ENCODE data around the gene MSI1.

Gene MSI1

GRCh38 chr12:120321382-120322202, 47.4 kb downstream of the MSI1 start:
- TF ChIP-seq CTCF (IDR thresholded peaks at IDR 0.05; ENCODE audit: low read depth, low read length), result no peak
- no peaks in the 10 kb centered on the region for H3K27me3 ChIP-seq (ENCODE audit: insufficient read depth, low read depth, severe bottlenecking)
- no peaks in the 10 kb centered on the region for H3K9me3 ChIP-seq (ENCODE audit: severe bottlenecking)
- no peaks in the 10 kb centered on the region for H3K36me3 ChIP-seq
- H3K27ac ChIP-seq, result peak overlapping the region; percentile 44
- peak; percentile 84 for DNase-seq
- H3K4me3 ChIP-seq (ENCODE audit: low read depth, low read length), result peak overlapping the region; percentile 24; the same call in 1 of the 2 replicates

GRCh38 chr12:120317224-120318105, 51.5 kb downstream of the MSI1 start:
- Histone ChIP-seq H3K4me3 (ENCODE audit: low read depth, low read length) (peak overlapping the region; percentile 49), H3K27ac (peak overlapping the region; percentile 74), H3K9me3 (ENCODE audit: severe bottlenecking) (no peaks in the 10 kb centered on the region), H3K27me3 (ENCODE audit: insufficient read depth, low read depth, severe bottlenecking) (no peaks in the 10 kb centered on the region), H3K36me3 (no peaks in the 10 kb centered on the region)
- peak; percentile 69 for TF ChIP-seq CTCF (IDR thresholded peaks at IDR 0.05; ENCODE audit: low read depth, low read length)
- peak; percentile 99 for DNase-seq

GRCh38 chr12:120316798-120317223, 52.2 kb downstream of the MSI1 start:
- H3K27ac ChIP-seq, result peak overlapping the region; percentile 74
- no peak for TF ChIP-seq CTCF (IDR thresholded peaks at IDR 0.05; ENCODE audit: low read depth, low read length)
- H3K9me3 ChIP-seq (ENCODE audit: severe bottlenecking), result no peaks in the 10 kb centered on the region
- H3K36me3 ChIP-seq, result no peaks in the 10 kb centered on the region
- H3K4me3 ChIP-seq (ENCODE audit: low read depth, low read length), result peak overlapping the region; percentile 49
- H3K27me3 ChIP-seq (ENCODE audit: insufficient read depth, low read depth, severe bottlenecking), result no peaks in the 10 kb centered on the region
- no peak for DNase-seq

GRCh38 chr12:120314220-120314619, 54.7 kb downstream of the MSI1 start:
- peak; percentile 37 for DNase-seq
- Histone ChIP-seq H3K36me3 (no peaks in the 10 kb centered on the region), H3K9me3 (ENCODE audit: severe bottlenecking) (no peaks in the 10 kb centered on the region), H3K27me3 (ENCODE audit: insufficient read depth, low read depth, severe bottlenecking) (no peaks in the 10 kb centered on the region), H3K27ac (no peak overlapping the region), H3K4me3 (ENCODE audit: low read depth, low read length) (no peak overlapping the region)
- TF ChIP-seq CTCF (IDR thresholded peaks at IDR 0.05; ENCODE audit: low read depth, low read length), result peak; percentile 63; the same call in 1 of the 2 replicates

- H3K27me3 ChIP-seq (ENCODE audit: insufficient read depth, low read depth, severe bottlenecking), result no peaks in the 10 kb centered on the region
- peak within 1 kb of the TSS; percentile 86 for H3K4me3 ChIP-seq (ENCODE audit: low read depth, low read length)
- no peaks in the 10 kb centered on the region for H3K9me3 ChIP-seq (ENCODE audit: severe bottlenecking)
- peak within 1 kb of the TSS; percentile 79 for H3K27ac ChIP-seq
- DNase-seq, result peak; percentile 88
- TF ChIP-seq CTCF (IDR thresholded peaks at IDR 0.05; ENCODE audit: low read depth, low read length), result peak; percentile 67
- no peaks in the 10 kb centered on the region; the same call in 1 of the 2 replicates for H3K36me3 ChIP-seq
Measured at GRCh38 chr12:120301962-120302815, 66.8 kb downstream of the MSI1 start, which contains the start of gene SIRT4. Gene SIRT4 (plus strand): TSS chr12:120302321. CDS start chr12:120303562, 1,241 bp downstream.
